Panc1 (cell line): ENCODE measurements around the gene ASCL3. TPM values are rescaled to one million over a fixed set of nuclear protein-coding genes. Genes with fewer than 3 reads are reported as not detected.

Experiments used
- ATAC-seq: fragments of 200-7000 bp; cut with Tn5 transposase; 2 replicates; pipeline ENCODE4 v1.9.1; 2020; ENCODE audit warnings: mild to moderate bottlenecking, moderate library complexity
- BruUV-seq: library from RNA; stranded (reverse); fragments of 400-500 nt; replicated peaks from 2 replicates; lab custom pipeline; 2021; lab: Mats Ljungman, UMichigan
- CTCF ChIA-PET: fragments of 300-600 bp; sonication (Branson Sonifier 250); formaldehyde crosslinking; loops from one replicate; lab custom pipeline; 2022; ENCODE audit warnings: antibody characterized with exemption; lab: Charles Lee
- POLR2A ChIA-PET: fragments of 300-600 bp; sonication (Branson Sonifier 250); formaldehyde crosslinking; loops from one replicate; lab custom pipeline; 2022; ENCODE audit warnings: antibody characterized with exemption; lab: Charles Lee
- DNase-seq: peaks from one replicate; pipeline ENCODE4 v3.0.0-alpha.2; 2010; ENCODE audit warnings: low read depth, low spot score
- H3K27ac ChIP-seq: 2 replicates; pipeline ENCODE4 v1.5.1; 2011; ENCODE audit warnings: mild to moderate bottlenecking, low read length, inconsistent platforms
- H3K27me3 ChIP-seq: fragments of 200-500 bp; sonication (Bioruptor generic); 2 replicates; pipeline ENCODE4 v1.6.0; 2014; ENCODE audit warnings: low read length, inconsistent platforms; ENCODE audit not compliant: control insufficient read depth, insufficient read depth
- H3K36me3 ChIP-seq: fragments of 200-500 bp; sonication (Bioruptor generic); 2 replicates; pipeline ENCODE4 v1.5.1; 2014; ENCODE audit warnings: inconsistent platforms, mild to moderate bottlenecking, low read length, moderate library complexity; ENCODE audit not compliant: control insufficient read depth, insufficient read depth
- H3K4me1 ChIP-seq: 2 replicates; pipeline ENCODE4 v1.5.1; 2011; ENCODE audit warnings: inconsistent platforms, mild to moderate bottlenecking, low read length, moderate library complexity; ENCODE audit not compliant: control insufficient read depth, insufficient read depth
- H3K4me3 ChIP-seq, 2 experiments: 2 replicates each; pipeline ENCODE4 v1.5.1; 2011 to 2012; ENCODE audit warnings: low read depth in 2 of 2, low read length in 2 of 2, mild to moderate bottlenecking in 2 of 2, inconsistent platforms in 1 of 2, moderate library complexity in 1 of 2
- H3K9me3 ChIP-seq: fragments of 200-500 bp; sonication (Bioruptor generic); 2 replicates; pipeline ENCODE4 v1.5.1; 2014; ENCODE audit warnings: low read depth, mild to moderate bottlenecking, inconsistent platforms, low read length, moderate library complexity; ENCODE audit not compliant: control insufficient read depth, insufficient read depth
- POLR2AphosphoS5 ChIP-seq: IDR thresholded peaks from 2 replicates; pipeline ENCODE4 v1.6.1; 2012; ENCODE audit warnings: mild to moderate bottlenecking, low read depth, low read length, moderate library complexity
- SIN3A ChIP-seq: IDR thresholded peaks from 2 replicates; pipeline ENCODE4 v1.6.1; 2012; ENCODE audit warnings: low read depth, mild to moderate bottlenecking, low read length, moderate library complexity, borderline replicate concordance; ENCODE audit not compliant: insufficient read depth
- TCF7L2 ChIP-seq: IDR thresholded peaks from 2 replicates; pipeline ENCODE4 v1.6.1; 2011; ENCODE audit warnings: mild to moderate bottlenecking, low read depth, low read length, inconsistent platforms
- in situ Hi-C: cut with HindIII; loops from 2 replicates; pipeline ENCODE4 v1.10.0; 2016; ENCODE audit warnings: low sequenced_read_pairs, low pct_unique_long_range_greater_than_20kb
- intact Hi-C: fragments of 100-400 bp; cut with micrococcal nuclease; formaldehyde crosslinking; loops from one replicate; pipeline ENCODE4 v1.10.0; 2022; ENCODE audit not compliant: unreplicated experiment
- total RNA-seq: library from RNA; stranded (reverse); gene quantifications from one replicate; pipeline ENCODE4 v1.2.1, GENCODE V29; 2021; ENCODE audit not compliant: unreplicated experiment
- TF ChIP-seq, protein P1 (sequence below): fragments of 450-650 bp; IDR thresholded peaks from 2 replicates; pipeline ENCODE4 v1.5.1; 2017; ENCODE audit warnings: mild to moderate bottlenecking
- TF ChIP-seq, protein P2 (sequence below), 2 experiments: IDR thresholded peaks; 2 replicates each; pipeline ENCODE4 v1.6.1; 2011 to 2012; ENCODE audit warnings: low read depth in 2 of 2, control low read depth in 1 of 2, low read length in 1 of 2, mild to moderate bottlenecking in 1 of 2, moderate library complexity in 1 of 2; ENCODE audit not compliant: insufficient read depth in 1 of 2

ASCL3 gene
- total RNA-seq, 1 experiment from 2014 or later, result not detected

DNA sequence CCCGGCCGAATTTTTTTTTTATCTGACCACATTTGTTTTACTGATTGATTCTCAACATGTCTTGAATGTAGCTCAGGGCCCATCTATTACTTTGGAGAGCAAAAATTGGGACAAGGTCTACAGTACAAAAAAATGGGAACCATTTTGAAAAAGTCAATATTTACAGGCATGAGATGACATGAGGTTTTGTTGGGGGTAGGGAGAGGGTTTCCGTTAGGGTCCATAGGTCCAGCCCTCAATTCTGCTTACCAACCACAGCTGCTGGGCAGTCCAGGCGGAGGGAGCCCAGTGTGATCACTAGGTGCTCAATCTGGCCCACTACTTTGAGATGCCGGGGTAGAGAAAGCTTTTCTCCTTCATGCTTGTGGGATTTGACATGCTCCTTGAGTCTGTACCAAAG, 42.6 kb upstream of the ASCL3 start:
- Histone ChIP-seq H3K27me3 (no peaks in the 10 kb centered on the region), H3K9me3 (no peaks in the 10 kb centered on the region), H3K36me3 (no peaks in the 10 kb centered on the region), H3K27ac (no peak overlapping the region), H3K4me3 (no peak overlapping the region), H3K4me1 (no peaks in the 10 kb centered on the region; the same call in 1 of the 2 replicates)
- POLR2A ChIA-PET, result no interaction called here
- CTCF ChIA-PET, result no interaction called here
- in situ Hi-C loops (no loop called here), intact Hi-C loops (no loop called here)
- BruUV-seq, result no TSS peak
- ATAC-seq (no peak), DNase-seq (no peak)
- TF ChIP-seq SIN3A (no peak), POLR2AphosphoS5 (no peak), TCF7L2 (no peak)
- TF ChIP-seq, protein P1, sequence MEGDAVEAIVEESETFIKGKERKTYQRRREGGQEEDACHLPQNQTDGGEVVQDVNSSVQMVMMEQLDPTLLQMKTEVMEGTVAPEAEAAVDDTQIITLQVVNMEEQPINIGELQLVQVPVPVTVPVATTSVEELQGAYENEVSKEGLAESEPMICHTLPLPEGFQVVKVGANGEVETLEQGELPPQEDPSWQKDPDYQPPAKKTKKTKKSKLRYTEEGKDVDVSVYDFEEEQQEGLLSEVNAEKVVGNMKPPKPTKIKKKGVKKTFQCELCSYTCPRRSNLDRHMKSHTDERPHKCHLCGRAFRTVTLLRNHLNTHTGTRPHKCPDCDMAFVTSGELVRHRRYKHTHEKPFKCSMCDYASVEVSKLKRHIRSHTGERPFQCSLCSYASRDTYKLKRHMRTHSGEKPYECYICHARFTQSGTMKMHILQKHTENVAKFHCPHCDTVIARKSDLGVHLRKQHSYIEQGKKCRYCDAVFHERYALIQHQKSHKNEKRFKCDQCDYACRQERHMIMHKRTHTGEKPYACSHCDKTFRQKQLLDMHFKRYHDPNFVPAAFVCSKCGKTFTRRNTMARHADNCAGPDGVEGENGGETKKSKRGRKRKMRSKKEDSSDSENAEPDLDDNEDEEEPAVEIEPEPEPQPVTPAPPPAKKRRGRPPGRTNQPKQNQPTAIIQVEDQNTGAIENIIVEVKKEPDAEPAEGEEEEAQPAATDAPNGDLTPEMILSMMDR, result no peak
- TF ChIP-seq, protein P2, sequence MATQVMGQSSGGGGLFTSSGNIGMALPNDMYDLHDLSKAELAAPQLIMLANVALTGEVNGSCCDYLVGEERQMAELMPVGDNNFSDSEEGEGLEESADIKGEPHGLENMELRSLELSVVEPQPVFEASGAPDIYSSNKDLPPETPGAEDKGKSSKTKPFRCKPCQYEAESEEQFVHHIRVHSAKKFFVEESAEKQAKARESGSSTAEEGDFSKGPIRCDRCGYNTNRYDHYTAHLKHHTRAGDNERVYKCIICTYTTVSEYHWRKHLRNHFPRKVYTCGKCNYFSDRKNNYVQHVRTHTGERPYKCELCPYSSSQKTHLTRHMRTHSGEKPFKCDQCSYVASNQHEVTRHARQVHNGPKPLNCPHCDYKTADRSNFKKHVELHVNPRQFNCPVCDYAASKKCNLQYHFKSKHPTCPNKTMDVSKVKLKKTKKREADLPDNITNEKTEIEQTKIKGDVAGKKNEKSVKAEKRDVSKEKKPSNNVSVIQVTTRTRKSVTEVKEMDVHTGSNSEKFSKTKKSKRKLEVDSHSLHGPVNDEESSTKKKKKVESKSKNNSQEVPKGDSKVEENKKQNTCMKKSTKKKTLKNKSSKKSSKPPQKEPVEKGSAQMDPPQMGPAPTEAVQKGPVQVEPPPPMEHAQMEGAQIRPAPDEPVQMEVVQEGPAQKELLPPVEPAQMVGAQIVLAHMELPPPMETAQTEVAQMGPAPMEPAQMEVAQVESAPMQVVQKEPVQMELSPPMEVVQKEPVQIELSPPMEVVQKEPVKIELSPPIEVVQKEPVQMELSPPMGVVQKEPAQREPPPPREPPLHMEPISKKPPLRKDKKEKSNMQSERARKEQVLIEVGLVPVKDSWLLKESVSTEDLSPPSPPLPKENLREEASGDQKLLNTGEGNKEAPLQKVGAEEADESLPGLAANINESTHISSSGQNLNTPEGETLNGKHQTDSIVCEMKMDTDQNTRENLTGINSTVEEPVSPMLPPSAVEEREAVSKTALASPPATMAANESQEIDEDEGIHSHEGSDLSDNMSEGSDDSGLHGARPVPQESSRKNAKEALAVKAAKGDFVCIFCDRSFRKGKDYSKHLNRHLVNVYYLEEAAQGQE (IDR thresholded peaks at IDR 0.05; ENCODE audit: insufficient read depth in 1 of 2, low read depth in 2 of 2, low read length in 1 of 2), result no peak

DNA sequence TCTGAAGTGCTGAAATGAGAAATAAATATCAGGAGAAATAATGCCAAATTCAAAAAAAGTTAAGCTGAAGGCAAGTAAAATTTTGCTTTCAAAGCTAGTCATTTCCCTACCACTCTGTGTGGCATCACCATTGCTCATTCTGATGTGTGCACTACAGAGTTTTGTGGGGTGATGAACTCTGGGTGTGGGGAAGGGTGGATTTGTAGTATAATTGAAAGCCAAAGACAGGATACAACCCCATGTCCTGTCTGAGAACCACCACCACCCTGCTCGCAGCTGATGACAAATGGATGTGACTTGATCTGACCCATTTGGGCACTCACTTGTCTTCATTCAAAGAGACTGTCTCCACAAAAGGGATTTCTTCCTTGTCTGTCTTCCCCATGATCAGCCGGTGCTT, 40.7 kb upstream of the ASCL3 start:
- no peak for DNase-seq
- TF ChIP-seq, protein P2 (IDR thresholded peaks at IDR 0.05; ENCODE audit: insufficient read depth in 1 of 2, low read depth in 2 of 2, low read length in 1 of 2), result no peak
- TF ChIP-seq, protein P1, result no peak
- TF ChIP-seq TCF7L2 (no peak), SIN3A (no peak)
- no TSS peak for BruUV-seq
- no peak overlapping the region for H3K27ac ChIP-seq
- no peaks in the 10 kb centered on the region for H3K9me3 ChIP-seq
- H3K4me1 ChIP-seq, result no peaks in the 10 kb centered on the region
- in situ Hi-C loops, result no loop called here
- no peak for ATAC-seq
- CTCF ChIA-PET, result no interaction called here
- H3K27me3 ChIP-seq, result no peaks in the 10 kb centered on the region
- intact Hi-C loops, result no loop called here
- no peaks in the 10 kb centered on the region for H3K36me3 ChIP-seq
- POLR2A ChIA-PET, result no interaction called here
- H3K4me3 ChIP-seq, result no peak overlapping the region
